HG02642 (cell line): Measurements from ENCODE around the gene IFT43.
"Not testable (repeated sequence)": the region's sequence is repeated elsewhere in the genome, so short reads cannot be mapped to it uniquely, and the experiment has no call there.

Experiments used
- ATAC-seq: cut with Tn5 transposase; IDR thresholded peaks from one replicate; pipeline ENCODE4 v1.9.1; 2021; ENCODE audit warnings: mild to moderate bottlenecking; ENCODE audit not compliant: unreplicated experiment, poor library complexity

Gene IFT43

DNA sequence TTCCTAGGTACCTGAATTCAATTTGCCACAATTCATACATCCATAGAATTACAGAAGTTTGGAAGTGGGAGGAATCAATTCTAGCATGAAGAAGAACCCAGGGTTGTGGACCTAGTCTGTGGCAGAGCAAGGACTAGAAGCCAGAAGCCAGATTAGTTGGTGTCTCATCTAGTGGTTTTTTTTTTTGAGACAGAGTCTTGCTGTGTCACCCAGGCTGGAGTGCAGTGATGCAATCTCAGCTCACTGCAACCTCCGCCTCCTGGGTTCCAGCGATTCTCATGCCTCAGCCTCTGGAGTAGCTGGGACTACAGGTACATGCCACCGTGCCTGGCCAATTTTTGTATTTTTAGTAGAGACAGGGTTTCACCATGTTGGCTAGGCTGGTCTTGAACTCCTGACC, 24.1 kb downstream of the IFT43 start:
- not testable (repeated sequence) for ATAC-seq

DNA sequence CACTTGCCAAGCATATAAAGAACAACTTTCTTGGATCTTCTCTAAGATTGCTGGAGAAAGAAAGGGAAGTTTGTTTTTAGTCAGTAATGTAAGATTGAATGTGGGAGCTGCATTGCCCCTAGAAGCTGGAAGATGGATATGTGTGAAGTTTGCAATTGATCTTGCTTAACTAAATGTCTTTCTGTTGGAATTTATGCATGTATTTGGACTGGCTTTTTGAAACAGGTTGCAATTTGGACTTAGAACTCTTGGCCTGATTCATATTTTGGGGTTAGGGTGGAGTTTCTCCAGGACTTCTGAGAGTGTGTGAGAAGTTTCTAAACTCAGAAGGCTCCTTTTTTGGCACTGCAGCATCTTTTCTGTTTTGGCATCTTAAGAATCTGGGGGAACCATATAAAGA, 26.4 kb downstream of the IFT43 start:
- no peak for ATAC-seq

- no peak for ATAC-seq
These were observed 26.8 kb downstream of the IFT43 start for GRCh38 chr14:76012354-76012753.

GRCh38 chr14:76015191-76015590, 29.6 kb downstream of the IFT43 start:
- ATAC-seq = no peak

DNA sequence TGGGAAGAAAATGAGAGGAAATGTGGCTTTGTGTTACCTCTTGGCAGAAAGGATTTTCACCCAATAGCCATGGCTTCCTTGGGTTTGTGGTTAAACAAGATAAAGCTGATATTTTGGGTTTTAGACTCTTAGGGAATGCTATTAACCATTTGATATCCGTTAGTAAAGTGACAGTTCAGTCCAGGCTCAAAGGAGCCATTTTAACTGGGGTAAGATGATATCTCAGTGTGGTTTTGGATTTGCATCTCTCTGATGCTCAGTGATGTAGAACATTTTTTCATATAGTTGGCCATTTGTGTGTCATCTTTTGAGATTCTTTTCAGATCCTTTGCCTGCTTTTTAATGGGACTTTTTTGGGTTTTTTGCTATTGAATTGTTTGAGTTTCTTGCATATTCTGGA, 30.1 kb downstream of the IFT43 start:
- no peak for ATAC-seq

DNA sequence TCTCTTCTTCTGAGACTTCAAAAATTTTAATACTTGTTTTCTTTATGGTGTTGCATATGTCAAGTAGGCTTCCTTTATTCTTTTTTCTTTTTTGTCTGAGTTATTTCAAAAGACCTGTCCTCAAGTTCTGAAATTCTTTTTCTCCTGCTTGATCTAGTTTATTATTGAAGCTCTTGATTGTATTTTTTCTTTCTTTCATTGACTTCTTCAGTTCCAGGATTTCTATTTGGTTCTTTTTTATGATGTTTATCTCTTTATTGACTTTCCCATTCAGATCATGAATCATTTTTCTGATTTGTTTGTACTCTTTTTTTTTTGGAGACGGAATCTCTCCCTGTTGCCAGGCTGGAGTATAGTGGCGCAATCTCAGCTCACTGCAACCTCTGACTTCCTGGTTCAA, 34.1 kb downstream of the IFT43 start:
- ATAC-seq = no peak

- no peak for ATAC-seq
These were observed 37.4 kb downstream of the IFT43 start for GRCh38 chr14:76022991-76023390.

GRCh38 chr14:76023757-76024156, 38.2 kb downstream of the IFT43 start:
- no peak for ATAC-seq

DNA sequence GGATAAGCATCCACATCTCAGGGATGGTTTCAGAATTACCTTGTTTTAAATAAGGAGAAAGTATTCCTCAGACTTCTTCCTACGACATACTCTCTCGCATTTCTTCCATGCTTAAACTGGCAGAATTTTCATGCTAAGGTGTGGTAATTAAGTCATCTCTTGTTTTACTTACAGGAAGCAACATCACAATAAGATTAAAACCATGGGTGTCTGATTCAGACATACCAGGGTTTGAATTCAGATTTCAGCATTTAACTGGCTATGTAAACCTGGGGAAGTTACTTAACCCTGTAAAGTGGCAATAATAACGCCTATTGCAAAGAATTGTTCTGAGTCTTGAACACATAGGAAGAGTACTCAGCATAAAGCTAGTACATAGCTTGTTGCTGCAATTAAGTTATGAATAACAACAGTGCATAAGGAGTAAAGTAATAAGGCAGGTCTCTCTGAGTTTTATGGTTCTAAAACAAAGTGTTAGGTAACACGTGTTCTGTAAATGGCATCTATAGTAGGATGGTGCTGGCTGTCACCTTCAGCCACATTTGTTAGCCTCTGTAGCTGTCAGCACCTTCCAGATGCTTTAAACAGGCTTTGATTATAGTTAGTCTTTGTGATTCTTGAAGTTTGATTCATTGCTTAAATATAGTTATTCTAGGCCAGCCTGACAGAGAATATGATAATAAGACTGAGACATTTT, 38.8 kb downstream of the IFT43 start:
- no peak for ATAC-seq

GRCh38 chr14:76034566-76034965, 49.0 kb downstream of the IFT43 start:
- ATAC-seq = no peak

DNA sequence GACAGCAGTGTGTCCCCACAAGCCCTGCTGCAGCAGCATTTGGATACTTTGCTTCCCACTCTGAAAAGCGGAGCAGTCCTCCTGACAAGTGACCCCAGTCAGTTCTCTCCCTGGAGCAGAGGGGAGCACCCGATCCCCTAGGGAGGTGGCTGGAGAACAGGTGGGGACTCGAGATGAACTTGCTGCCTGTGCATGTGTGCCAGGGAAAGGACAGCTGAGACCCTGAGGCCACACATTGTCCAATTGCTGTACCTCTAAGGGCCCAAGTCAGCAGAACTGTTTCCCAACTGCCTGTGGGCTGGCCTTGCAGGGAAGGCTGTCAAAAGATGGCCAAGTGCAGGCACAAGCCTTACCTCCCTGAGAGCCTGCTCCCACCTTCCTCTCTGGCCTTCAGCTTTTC, 55.1 kb downstream of the IFT43 start:
- ATAC-seq = no peak

GRCh38 chr14:76045773-76046172, 60.2 kb downstream of the IFT43 start:
- ATAC-seq = no peak

DNA sequence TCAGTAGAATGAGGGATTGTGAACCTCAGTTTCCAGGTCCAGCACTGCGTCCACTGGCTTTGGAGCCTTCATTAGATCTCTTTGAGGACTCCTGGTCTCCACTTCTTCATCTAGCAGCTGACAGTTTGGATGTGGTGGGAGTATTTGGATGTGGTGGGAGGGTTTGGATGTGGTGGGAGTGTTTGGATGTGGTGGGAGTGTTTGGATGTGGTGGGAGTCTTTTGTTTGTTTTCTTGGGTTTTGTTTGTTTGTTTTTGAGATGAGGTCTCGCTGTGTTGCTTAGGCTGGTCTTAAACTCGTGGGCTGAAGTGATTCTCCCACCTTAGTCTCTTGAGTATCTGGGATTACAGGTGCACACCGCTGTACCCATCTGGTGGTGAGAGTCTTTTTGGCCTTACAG, 64.7 kb downstream of the IFT43 start:
- ATAC-seq = no peak

- ATAC-seq = no peak
These were observed 65.3 kb downstream of the IFT43 start for GRCh38 chr14:76050797-76051392.

- ATAC-seq = no peak
These were observed 66.3 kb downstream of the IFT43 start for GRCh38 chr14:76051717-76052465.

- ATAC-seq = no peak
These were observed 68.2 kb downstream of the IFT43 start for GRCh38 chr14:76053572-76054355.

DNA sequence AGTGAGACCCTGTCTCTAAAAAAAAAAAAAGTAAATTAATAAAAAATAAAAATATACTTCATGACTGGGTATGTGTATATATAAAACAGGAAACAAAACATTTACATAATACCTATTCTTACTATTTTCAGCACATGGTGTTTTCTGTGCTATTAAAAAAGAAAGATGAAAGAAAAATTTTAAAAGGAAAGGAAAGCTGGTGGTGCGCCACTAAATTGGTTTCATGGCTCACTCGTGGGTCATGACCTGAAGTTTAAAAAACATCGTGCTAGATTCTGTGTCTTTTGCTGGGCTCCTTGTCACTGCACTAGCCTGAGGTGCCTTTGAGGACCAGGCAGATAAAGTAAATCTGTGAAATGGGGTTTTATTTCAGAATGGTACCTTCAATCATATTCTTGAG, 69.8 kb downstream of the IFT43 start:
- no peak for ATAC-seq

DNA sequence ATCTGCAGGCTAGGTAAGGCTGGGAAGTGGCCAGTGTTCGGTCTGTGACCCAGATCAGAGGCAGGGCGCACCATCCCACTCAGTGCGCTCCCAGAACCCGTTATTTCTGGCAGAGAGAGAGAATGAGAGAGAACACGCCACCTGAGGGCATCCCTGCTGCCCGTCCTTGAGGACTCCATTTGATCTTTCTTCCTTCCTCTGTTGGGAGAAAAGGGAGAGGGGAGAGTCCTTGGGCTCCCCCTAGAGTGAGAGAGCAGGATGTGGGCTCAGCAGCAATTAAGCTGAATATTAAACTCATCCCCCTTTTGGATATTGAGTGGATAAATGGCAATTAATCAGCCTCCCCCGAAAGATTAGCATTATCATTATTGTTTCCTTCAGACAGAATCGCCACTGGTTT, 70.6 kb downstream of the IFT43 start:
- ATAC-seq = no peak

DNA sequence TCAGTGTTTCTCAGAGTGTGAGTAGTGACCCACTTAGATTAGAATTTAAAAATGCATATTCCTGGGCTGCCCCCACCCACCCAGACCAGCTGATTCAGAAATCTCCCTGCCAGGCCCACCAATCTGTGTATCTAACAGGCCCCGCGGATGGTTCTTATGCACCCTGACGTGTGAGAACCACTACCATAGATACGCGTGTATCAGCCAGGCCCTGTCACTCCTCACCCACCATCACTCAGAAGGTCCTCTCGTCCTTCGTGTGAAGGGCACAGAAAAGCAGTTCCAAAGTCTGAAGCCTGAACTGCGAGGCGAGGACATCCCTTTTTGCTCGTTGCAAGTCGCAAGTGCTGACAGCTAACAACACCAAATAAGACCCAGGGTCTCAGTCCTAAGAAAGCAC, 72.4 kb downstream of the IFT43 start:
- no peak for ATAC-seq

- ATAC-seq = no peak
These were observed 77.8 kb downstream of the IFT43 start for GRCh38 chr14:76063327-76063726.

- no peak for ATAC-seq
These were observed 80.0 kb downstream of the IFT43 start for GRCh38 chr14:76065519-76065918.
